ENCODE results near the gene CDH13. TPM values are rescaled to one million over a fixed set of nuclear protein-coding genes. Genes with fewer than 3 reads are reported as not detected.

Gene CDH13
- total and polyA plus RNA-seq, 9 of the 15 experiments (the other 6 are each of a cell fraction or from before 2014, with no cell fraction given), result 0.03 TPM; not detected in 8

DNA sequence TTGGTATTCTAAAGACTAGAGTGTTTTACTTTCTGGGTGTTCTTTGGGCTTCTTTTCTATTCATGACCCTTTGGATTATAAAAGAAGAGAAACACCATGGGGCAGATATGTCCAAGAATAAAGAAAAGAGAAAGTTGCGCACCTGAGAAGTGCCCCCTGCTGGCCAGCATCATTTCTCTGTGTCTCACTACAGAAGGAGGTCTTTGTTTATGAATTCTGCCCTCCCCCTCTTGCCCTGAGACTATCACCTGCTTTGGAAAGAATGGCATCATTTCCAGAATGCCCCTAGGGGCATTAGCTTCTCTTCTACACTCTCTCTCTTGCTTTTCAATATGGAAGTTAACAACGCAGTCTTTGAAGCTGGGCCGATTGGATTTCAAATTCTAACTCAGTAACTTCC, 45.0 kb downstream of the CDH13 start:
- H3K4me2 ChIP-seq (ENCODE audit: insufficient read depth, low read length), result no peak overlapping the region
- no peak overlapping the region for H2AFZ ChIP-seq (ENCODE audit: low read depth, low read length)
- 4% methylated on average over 3 of the region's 3 CpGs for whole genome bisulfite sequencing (ENCODE audit: insufficient coverage, low coverage, missing lambda C conversion rate)
- in situ Hi-C loops (cut with MboI), result no loop called here
- no peaks in the 10 kb centered on the region for H3K36me3 ChIP-seq (ENCODE audit: control insufficient read depth, insufficient read depth, low read length)
- ChIA-PET CTCF (ENCODE audit: low intra/inter-chr PET ratio) (no interaction called here), POLR2A (no interaction called here)
- H3K4me3 ChIP-seq, result no peak overlapping the region
- FAIRE-seq, result no peak
- no peaks in the 10 kb centered on the region for H3K9me1 ChIP-seq (ENCODE audit: control insufficient read depth, insufficient read depth, low read length)
- no peaks in the 10 kb centered on the region for H3K27me3 ChIP-seq (ENCODE audit: control insufficient read depth in 2 of 2, insufficient read depth in 2 of 2, low read length in 2 of 2)
- TF ChIP-seq, protein P1, sequence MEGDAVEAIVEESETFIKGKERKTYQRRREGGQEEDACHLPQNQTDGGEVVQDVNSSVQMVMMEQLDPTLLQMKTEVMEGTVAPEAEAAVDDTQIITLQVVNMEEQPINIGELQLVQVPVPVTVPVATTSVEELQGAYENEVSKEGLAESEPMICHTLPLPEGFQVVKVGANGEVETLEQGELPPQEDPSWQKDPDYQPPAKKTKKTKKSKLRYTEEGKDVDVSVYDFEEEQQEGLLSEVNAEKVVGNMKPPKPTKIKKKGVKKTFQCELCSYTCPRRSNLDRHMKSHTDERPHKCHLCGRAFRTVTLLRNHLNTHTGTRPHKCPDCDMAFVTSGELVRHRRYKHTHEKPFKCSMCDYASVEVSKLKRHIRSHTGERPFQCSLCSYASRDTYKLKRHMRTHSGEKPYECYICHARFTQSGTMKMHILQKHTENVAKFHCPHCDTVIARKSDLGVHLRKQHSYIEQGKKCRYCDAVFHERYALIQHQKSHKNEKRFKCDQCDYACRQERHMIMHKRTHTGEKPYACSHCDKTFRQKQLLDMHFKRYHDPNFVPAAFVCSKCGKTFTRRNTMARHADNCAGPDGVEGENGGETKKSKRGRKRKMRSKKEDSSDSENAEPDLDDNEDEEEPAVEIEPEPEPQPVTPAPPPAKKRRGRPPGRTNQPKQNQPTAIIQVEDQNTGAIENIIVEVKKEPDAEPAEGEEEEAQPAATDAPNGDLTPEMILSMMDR (IDR thresholded peaks at IDR 0.05 in 2 of 3, conservative IDR thresholded peaks at IDR 0.05 in 1 of 3; ENCODE audit: insufficient read depth in 2 of 3, low read depth in 1 of 3, low read length in 3 of 3), result peak in 2 of 3 experiments; percentile 12 to 29; a peak in 2 of 6 replicates
- TF ChIP-seq, protein P2, sequence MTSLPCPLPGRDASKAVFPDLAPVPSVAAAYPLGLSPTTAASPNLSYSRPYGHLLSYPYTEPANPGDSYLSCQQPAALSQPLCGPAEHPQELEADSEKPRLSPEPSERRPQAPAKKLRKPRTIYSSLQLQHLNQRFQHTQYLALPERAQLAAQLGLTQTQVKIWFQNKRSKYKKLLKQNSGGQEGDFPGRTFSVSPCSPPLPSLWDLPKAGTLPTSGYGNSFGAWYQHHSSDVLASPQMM (CRISPR knock-in tag; IDR thresholded peaks at IDR 0.05), result no peak
- intact Hi-C loops (cut with micrococcal nuclease), result no loop called here
- ATAC-seq, result no peak
- H3K9ac ChIP-seq (ENCODE audit: insufficient read depth in 1 of 2, low read depth in 2 of 2, low read length in 2 of 2), result no peak overlapping the region
- H4K20me1 ChIP-seq (replicated peaks; ENCODE audit: control insufficient read depth, insufficient read depth, low read length), result no peaks in the 10 kb centered on the region
- H3K9me3 ChIP-seq (replicated peaks; ENCODE audit: control insufficient read depth, insufficient read depth, low read depth, low read length), result no peaks in the 10 kb centered on the region
- no peaks in the 10 kb centered on the region for H3K79me2 ChIP-seq (ENCODE audit: control insufficient read depth, insufficient read depth, low read length)
- H3K4me1 ChIP-seq (replicated peaks in 1 of 2; ENCODE audit: control insufficient read depth in 2 of 2, insufficient read depth in 2 of 2, low read length in 2 of 2), result no peaks in the 10 kb centered on the region
- no TSS peak for BruUV-seq (replicated peaks)
- no peak overlapping the region for H3K27ac ChIP-seq (ENCODE audit: extremely low read depth, low read depth, low read length)
- DNase-seq (ENCODE audit: extremely low read depth in 1 of 4, low spot score in 3 of 4), result peak in 2 of 4 experiments; percentile 4 to 13

DNA sequence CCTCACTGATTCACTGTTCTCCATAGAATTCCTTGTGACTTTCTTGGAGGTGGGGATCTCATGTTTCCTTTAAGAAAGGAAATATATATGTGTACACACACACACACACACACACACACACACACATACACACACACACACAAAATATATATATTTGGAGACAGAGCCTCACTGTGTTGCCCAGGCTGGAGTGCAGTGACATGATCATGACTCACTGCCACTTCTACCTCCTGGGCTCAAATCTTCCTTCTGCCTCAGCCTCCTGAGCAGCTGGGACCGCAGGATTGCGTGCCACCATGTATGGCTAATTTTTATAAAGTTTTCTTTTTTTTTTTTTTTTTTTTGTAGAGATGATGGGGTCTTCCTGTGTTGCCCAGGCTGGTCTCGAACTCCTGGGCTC, 45.9 kb downstream of the CDH13 start:
- POLR2A ChIA-PET, result no interaction called here
- Histone ChIP-seq H3K4me1 (replicated peaks in 1 of 2; ENCODE audit: control insufficient read depth in 2 of 2, insufficient read depth in 2 of 2, low read length in 2 of 2) (no peaks in the 10 kb centered on the region), H3K9me3 (replicated peaks; ENCODE audit: control insufficient read depth, insufficient read depth, low read depth, low read length) (no peaks in the 10 kb centered on the region), H2AFZ (ENCODE audit: low read depth, low read length) (no peak overlapping the region), H3K27me3 (ENCODE audit: control insufficient read depth in 2 of 2, insufficient read depth in 2 of 2, low read length in 2 of 2) (no peaks in the 10 kb centered on the region), H3K4me3 (no peak overlapping the region), H3K9me1 (ENCODE audit: control insufficient read depth, insufficient read depth, low read length) (no peaks in the 10 kb centered on the region), H3K4me2 (ENCODE audit: insufficient read depth, low read length) (no peak overlapping the region), H3K36me3 (ENCODE audit: control insufficient read depth, insufficient read depth, low read length) (no peaks in the 10 kb centered on the region), H4K20me1 (replicated peaks; ENCODE audit: control insufficient read depth, insufficient read depth, low read length) (no peaks in the 10 kb centered on the region), H3K79me2 (ENCODE audit: control insufficient read depth, insufficient read depth, low read length) (no peaks in the 10 kb centered on the region), H3K9ac (ENCODE audit: insufficient read depth in 1 of 2, low read depth in 2 of 2, low read length in 2 of 2) (no peak overlapping the region), H3K27ac (ENCODE audit: extremely low read depth, low read depth, low read length) (no peak overlapping the region)
- ATAC-seq (no peak), FAIRE-seq (no peak), DNase-seq (ENCODE audit: extremely low read depth in 1 of 4, low spot score in 3 of 4) (no peak)
- CTCF ChIA-PET (ENCODE audit: low intra/inter-chr PET ratio), result no interaction called here
- 3% methylated on average over 3 of the region's 3 CpGs for WGBS (ENCODE audit: insufficient coverage, low coverage, missing lambda C conversion rate)
- no TSS peak for BruUV-seq (replicated peaks)
- in situ Hi-C loops (cut with MboI) (no loop called here), intact Hi-C loops (cut with micrococcal nuclease) (no loop called here)
- TF ChIP-seq HMGN3 (IDR thresholded peaks at IDR 0.05; ENCODE audit: borderline replicate concordance, extremely low read depth, insufficient read length, low read depth, low read length), result no peak
- TF ChIP-seq, protein P3, sequence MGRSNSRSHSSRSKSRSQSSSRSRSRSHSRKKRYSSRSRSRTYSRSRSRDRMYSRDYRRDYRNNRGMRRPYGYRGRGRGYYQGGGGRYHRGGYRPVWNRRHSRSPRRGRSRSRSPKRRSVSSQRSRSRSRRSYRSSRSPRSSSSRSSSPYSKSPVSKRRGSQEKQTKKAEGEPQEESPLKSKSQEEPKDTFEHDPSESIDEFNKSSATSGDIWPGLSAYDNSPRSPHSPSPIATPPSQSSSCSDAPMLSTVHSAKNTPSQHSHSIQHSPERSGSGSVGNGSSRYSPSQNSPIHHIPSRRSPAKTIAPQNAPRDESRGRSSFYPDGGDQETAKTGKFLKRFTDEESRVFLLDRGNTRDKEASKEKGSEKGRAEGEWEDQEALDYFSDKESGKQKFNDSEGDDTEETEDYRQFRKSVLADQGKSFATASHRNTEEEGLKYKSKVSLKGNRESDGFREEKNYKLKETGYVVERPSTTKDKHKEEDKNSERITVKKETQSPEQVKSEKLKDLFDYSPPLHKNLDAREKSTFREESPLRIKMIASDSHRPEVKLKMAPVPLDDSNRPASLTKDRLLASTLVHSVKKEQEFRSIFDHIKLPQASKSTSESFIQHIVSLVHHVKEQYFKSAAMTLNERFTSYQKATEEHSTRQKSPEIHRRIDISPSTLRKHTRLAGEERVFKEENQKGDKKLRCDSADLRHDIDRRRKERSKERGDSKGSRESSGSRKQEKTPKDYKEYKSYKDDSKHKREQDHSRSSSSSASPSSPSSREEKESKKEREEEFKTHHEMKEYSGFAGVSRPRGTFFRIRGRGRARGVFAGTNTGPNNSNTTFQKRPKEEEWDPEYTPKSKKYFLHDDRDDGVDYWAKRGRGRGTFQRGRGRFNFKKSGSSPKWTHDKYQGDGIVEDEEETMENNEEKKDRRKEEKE (IDR thresholded peaks at IDR 0.05; ENCODE audit: borderline replicate concordance in 1 of 2, control insufficient read depth in 1 of 2, low read depth in 2 of 2, low read length in 1 of 2), result no peak
- TF ChIP-seq NELFE (IDR thresholded peaks at IDR 0.05; ENCODE audit: insufficient read depth, insufficient read length), result no peak
- no peak for TF ChIP-seq BACH1 (tag; IDR thresholded peaks at IDR 0.05)
- TF ChIP-seq TEAD2 (tag; IDR thresholded peaks at IDR 0.05), result no peak
- no peak for TF ChIP-seq CCNT2 (IDR thresholded peaks at IDR 0.05; ENCODE audit: borderline replicate concordance, extremely low read depth, insufficient read length, low read depth, low read length)
- no peak for TF ChIP-seq NBN (IDR thresholded peaks at IDR 0.05; ENCODE audit: low read depth)
- no peak for TF ChIP-seq ZFP36 (IDR thresholded peaks at IDR 0.05; ENCODE audit: low read depth, low read length, partially characterized antibody)

Measured in K562 (cell line).